GM15510 (cell line): ENCODE data around the gene CNTFR.

Source experiments
- POLR2A ChIP-seq: IDR thresholded peaks from 3 replicates; pipeline ENCODE4 v1.6.1; 2011; ENCODE audit warnings: borderline replicate concordance; ENCODE audit not compliant: insufficient read length; ENCODE audit errors: extremely low read depth

The CNTFR gene

GRCh38 chr9:34624475-34625185 lies 35.1 kb upstream of the CNTFR start:
- TF ChIP-seq POLR2A: no peak

- no peak for TF ChIP-seq POLR2A
Measured at GRCh38 chr9:34623374-34624235, 34.1 kb upstream of the CNTFR start.

GRCh38 chr9:34620061-34620994 lies 30.8 kb upstream of the CNTFR start, which contains the start of gene DCTN3:
TSS of gene DCTN3 (minus strand) at chr9:34620495. CDS start at chr9:34620464, 31 bp downstream.
- TF ChIP-seq POLR2A: peak; percentile 70

- no peak for TF ChIP-seq POLR2A
Measured at GRCh38 chr9:34615132-34615531, 25.6 kb upstream of the CNTFR start.

GRCh38 chr9:34612788-34613390 lies 23.4 kb upstream of the CNTFR start:
- TF ChIP-seq POLR2A: no peak

GRCh38 chr9:34611811-34612787 lies 22.6 kb upstream of the CNTFR start, which contains the start of gene RPP25L:
TSS of gene RPP25L (minus strand) at chr9:34612097. CDS start at chr9:34611296, 801 bp downstream.
- TF ChIP-seq POLR2A: peak; percentile 97

- no peak for TF ChIP-seq POLR2A
Measured at GRCh38 chr9:34611251-34611810, 21.8 kb upstream of the CNTFR start.

- TF ChIP-seq POLR2A: no peak
Measured at GRCh38 chr9:34610434-34611206, 21.1 kb upstream of the CNTFR start.

GRCh38 chr9:34607331-34607730 lies 17.8 kb upstream of the CNTFR start:
- TF ChIP-seq POLR2A: no peak

GRCh38 chr9:34606905-34607304 lies 17.4 kb upstream of the CNTFR start:
- no peak for TF ChIP-seq POLR2A

- TF ChIP-seq POLR2A: no peak
Measured at GRCh38 chr9:34606190-34606589, 16.7 kb upstream of the CNTFR start.
